NT2/D1 (cell line): Measurements from ENCODE around the gene CYTH3.

Experiments
- SUZ12 ChIP-seq: IDR thresholded peaks from 2 replicates; pipeline ENCODE4 v1.6.1; 2011; ENCODE audit not compliant: insufficient read length, insufficient read depth; ENCODE audit errors: extremely low read depth
- YY1 ChIP-seq: IDR thresholded peaks from 2 replicates; pipeline ENCODE4 v1.6.1; 2011; ENCODE audit not compliant: insufficient read length, insufficient read depth

DNA sequence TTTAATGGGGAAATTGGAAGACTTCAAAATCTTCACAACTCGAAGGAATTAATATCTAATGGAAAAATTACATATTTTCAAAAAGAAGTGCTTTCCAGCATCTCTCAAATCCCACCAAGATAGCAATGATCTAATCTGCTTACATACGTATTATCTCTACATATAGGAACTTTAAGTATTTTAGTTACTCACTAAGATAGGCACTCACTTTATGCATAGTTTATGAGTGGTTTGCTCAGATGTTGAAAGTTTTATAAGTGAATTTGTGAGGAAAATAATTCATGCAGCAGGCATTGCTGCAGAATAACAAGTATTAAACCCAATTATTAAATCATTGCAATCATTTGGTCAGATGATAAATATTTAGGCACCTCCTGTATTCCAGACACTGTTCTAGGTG lies 2.3 kb upstream of the CYTH3 start:
- no peak for TF ChIP-seq SUZ12
- TF ChIP-seq YY1 = no peak
